ENCODE measurements around the gene GALNT10. TPM values are rescaled to one million over a fixed set of nuclear protein-coding genes. Genes with fewer than 3 reads are reported as not detected.

Gene GALNT10
- total and polyA plus RNA-seq, 2 of the 8 experiments (the other 6 are each of a cell fraction or from before 2014, with no cell fraction given): 4.6 to 15.5 TPM

GRCh38 chr5:154385236-154385512 lies 194.6 kb downstream of the GALNT10 start (continued):
- TF ChIP-seq CHD7 (IDR thresholded peaks at IDR 0.05; ENCODE audit: insufficient replicate concordance, low read length): no peak
